HL-60 (cell line): ENCODE data around the gene SPATA13.

Source experiments
- DNase-seq, 2 experiments: peaks; one replicate each; pipeline ENCODE4 v3.0.0-alpha.2; 2010 to 2020; ENCODE audit warnings: low read depth in 1 of 2, low spot score in 1 of 2
- H3K27ac ChIP-seq: fragments of 250-450 bp; sonication (Bioruptor Pico); replicated peaks from 2 replicates; pipeline ENCODE4 v1.5.1; 2020; ENCODE audit warnings: mild to moderate bottlenecking, moderate library complexity
- H3K27me3 ChIP-seq: fragments of 250-450 bp; sonication (Bioruptor Pico); 2 replicates; pipeline ENCODE4 v1.5.1; 2021; ENCODE audit warnings: mild to moderate bottlenecking, moderate library complexity; ENCODE audit not compliant: insufficient read depth, poor library complexity, severe bottlenecking
- H3K4me3 ChIP-seq: replicated peaks from 2 replicates; pipeline ENCODE4 v1.5.1; 2011; ENCODE audit warnings: mild to moderate bottlenecking, control low read depth, low read length; ENCODE audit not compliant: insufficient read depth
- GABPA ChIP-seq: IDR thresholded peaks from 2 replicates; pipeline ENCODE4 v1.6.1; 2012; ENCODE audit warnings: low read depth
- POLR2AphosphoS5 ChIP-seq: IDR thresholded peaks from 2 replicates; pipeline ENCODE4 v1.6.1; 2012; ENCODE audit warnings: low read depth
- REST ChIP-seq: IDR thresholded peaks from 2 replicates; pipeline ENCODE4 v1.6.1; 2012; ENCODE audit warnings: low read depth; ENCODE audit not compliant: insufficient replicate concordance
- SPI1 ChIP-seq: IDR thresholded peaks from 2 replicates; pipeline ENCODE4 v1.6.1; 2012; ENCODE audit warnings: low read depth, mild to moderate bottlenecking, borderline replicate concordance
- TF ChIP-seq, protein P1 (sequence below): IDR thresholded peaks from one replicate; pipeline ENCODE4 v1.5.1; 2011; ENCODE audit warnings: low read length, control low read depth, inconsistent platforms; ENCODE audit not compliant: insufficient read depth

The SPATA13 gene

DNA sequence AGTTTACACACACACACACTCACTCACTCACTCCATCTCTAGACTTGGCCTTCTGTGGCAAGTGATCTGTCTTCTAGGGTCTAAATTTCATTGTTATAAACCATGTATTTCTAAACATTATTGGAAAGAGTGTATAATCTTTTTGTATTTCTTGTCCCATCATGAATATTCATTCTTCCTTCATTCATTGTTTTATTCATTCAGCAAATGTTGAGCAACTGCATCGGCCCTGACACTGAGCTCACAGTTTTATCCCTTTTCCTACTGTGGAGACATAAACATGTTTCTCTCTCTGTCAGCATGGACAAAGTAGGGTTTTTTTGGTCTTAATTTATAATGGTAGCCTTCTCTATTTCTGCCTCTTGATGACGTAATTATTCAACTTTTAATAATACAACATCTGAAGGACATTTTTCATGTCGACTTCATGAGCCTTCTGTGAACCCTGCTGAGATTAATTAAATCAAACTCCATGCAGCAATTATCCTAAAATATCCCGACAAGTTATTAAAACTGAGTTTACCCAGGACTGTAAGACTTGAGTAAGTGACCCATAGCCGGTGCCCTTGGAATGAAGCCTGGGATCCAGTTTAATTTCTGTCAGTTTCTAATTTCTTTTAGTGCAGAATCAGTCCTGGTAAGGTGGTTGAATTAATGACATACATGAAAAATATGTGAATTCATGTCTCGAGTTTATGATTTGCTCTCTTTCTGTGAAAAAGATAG is 7.3 kb downstream of the SPATA13 start:
- peaks cover 3% of the 10 kb centered on the region for H3K27me3 ChIP-seq
- no peak overlapping the region for H3K27ac ChIP-seq
- no peak for DNase-seq
- no peak overlapping the region for H3K4me3 ChIP-seq
- no peak for TF ChIP-seq REST
- TF ChIP-seq, protein P1, sequence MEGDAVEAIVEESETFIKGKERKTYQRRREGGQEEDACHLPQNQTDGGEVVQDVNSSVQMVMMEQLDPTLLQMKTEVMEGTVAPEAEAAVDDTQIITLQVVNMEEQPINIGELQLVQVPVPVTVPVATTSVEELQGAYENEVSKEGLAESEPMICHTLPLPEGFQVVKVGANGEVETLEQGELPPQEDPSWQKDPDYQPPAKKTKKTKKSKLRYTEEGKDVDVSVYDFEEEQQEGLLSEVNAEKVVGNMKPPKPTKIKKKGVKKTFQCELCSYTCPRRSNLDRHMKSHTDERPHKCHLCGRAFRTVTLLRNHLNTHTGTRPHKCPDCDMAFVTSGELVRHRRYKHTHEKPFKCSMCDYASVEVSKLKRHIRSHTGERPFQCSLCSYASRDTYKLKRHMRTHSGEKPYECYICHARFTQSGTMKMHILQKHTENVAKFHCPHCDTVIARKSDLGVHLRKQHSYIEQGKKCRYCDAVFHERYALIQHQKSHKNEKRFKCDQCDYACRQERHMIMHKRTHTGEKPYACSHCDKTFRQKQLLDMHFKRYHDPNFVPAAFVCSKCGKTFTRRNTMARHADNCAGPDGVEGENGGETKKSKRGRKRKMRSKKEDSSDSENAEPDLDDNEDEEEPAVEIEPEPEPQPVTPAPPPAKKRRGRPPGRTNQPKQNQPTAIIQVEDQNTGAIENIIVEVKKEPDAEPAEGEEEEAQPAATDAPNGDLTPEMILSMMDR, result no peak
- TF ChIP-seq SPI1, result no peak
- TF ChIP-seq GABPA, result no peak
- TF ChIP-seq POLR2AphosphoS5, result no peak

DNA sequence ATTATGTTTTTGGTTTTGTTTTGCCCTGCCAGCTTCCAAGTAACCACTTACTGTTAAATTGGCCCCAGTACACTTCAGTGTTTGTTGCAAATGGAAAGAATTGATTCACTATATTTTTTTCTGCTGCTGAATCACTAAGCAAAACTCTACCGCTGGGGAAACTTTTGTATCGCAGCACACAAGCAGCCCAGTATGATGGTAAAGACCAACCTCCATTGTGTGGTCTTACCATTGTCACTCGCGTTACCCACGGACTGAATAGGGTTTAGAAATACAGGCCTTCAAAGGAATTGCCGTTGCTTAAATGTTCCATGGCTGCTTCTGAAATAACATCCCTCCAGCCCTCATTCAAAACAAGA is 7.9 kb downstream of the SPATA13 start:
- Histone ChIP-seq H3K27me3 (peaks cover 2% of the 10 kb centered on the region), H3K27ac (no peak overlapping the region), H3K4me3 (no peak overlapping the region)
- TF ChIP-seq, protein P1, result no peak
- TF ChIP-seq POLR2AphosphoS5, result no peak
- no peak for TF ChIP-seq REST
- no peak for TF ChIP-seq SPI1
- no peak for TF ChIP-seq GABPA
- no peak for DNase-seq

DNA sequence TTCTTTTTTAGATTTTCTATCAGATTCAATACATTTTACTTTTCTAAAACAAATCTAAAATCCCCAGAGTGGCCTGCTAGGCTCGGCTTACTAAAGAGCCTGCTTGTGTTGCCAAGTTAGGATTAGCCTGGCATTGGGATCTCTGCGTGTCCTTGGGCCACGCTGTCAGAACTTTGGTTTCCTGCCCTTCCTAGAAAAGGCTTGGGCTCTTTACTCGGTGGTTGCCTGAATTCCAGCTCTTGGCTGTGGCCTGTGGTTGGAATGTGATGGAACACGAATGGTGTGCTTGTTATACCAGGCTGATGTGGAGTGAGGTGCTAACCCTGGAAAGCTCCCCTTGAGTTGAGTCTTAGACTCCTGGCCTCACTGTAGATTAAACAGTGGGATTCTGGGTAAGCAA is 8.5 kb downstream of the SPATA13 start:
- Histone ChIP-seq H3K4me3 (no peak overlapping the region), H3K27me3 (no peaks in the 10 kb centered on the region), H3K27ac (no peak overlapping the region)
- DNase-seq, result no peak
- no peak for TF ChIP-seq REST
